GM12891 (cell line): ENCODE measurements around the gene EXOSC6.
"Not testable (repeated sequence)": the region's sequence is repeated elsewhere in the genome, so short reads cannot be mapped to it uniquely, and the experiment has no call there.

Experiments used
- DNase-seq: peaks from one replicate; pipeline ENCODE4 v3.0.0; 2011; ENCODE audit warnings: low spot score; ENCODE audit not compliant: insufficient read length
- FAIRE-seq: peaks from 2 replicates; lab custom pipeline; 2011; peaks lifted over from hg19 to GRCh38; lab: Jason Lieb, UNC

EXOSC6 gene

DNA sequence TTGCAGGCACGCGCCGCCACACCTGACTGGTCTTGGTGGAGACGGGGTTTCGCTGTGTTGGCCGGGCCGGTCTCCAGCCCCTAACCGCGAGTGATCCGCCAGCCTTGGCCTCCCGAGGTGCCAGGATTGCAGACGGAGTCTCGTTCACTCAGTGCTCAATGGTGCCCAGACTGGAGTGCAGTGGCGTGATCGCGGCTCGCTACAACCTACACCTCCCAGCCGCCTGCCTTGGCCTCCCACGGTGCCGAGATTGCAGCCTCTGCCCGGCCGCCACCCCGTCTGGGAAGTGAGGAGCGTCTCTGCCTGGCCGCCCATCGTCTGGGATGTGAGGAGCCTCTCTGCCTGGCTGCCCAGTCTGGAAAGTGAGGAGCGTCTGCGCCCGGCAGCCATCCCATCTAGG lies 47.7 kb downstream of the EXOSC6 start:
- not testable (repeated sequence) for DNase-seq, FAIRE-seq

DNA sequence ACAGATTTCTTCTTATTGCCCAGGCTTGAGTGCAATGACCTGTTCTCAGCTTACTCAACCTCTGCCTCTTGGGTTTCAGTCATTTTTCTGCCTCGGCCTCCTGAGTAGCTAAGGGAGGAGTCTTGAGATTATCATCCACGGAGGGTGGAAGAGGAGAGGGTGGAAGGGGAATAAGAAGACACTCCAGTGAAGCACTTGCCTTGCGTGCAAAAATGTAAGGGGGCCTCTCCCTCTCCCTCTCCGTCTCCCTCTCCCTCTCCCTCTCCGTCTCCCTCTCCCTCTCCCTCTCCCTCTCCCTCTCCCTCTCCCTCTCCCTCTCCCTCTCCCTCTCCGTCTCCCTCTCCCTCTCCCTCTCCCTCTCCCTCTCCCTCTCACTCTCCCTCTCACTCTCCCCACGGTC lies 48.2 kb downstream of the EXOSC6 start:
- FAIRE-seq, DNase-seq: not testable (repeated sequence)

DNA sequence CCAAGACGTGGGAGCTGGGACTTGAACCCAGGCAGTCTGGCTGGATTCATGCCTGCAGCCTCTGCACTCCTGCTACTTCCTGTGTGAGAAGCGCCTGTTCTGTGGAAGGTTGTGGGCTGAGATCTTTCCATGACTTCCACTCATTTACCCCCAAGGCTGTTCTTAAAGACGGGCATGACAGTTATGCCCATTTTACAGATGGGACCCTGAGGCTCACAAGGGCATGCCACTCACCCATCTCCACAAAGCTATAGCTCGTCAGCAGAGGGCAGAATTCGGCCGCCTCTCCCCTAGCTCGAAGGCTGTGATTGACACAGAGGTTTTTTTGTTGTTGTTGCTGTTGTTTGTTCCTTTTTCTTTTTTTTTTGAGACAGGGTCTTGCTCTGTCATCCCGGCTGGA lies 51.7 kb downstream of the EXOSC6 start:
- not testable (repeated sequence) for DNase-seq, FAIRE-seq

DNA sequence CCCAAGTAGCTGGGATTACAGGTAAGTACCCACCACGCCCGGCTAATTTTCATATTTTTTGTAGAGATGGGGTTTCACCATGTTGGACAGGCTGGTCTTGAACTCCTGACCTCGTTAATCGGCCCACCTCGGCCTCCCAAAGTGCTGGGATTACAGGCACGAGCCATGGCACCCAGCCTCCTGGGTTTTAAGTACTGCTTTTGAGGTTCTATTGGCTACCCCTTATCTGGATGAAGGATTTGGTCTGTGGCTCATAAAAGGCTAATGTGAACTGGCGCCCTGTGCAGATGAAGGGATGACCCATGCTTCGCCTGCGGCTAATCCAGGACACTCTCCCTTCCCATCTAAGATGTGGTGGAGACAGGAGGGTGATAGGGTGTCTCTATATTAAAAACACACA lies 52.6 kb downstream of the EXOSC6 start:
- not testable (repeated sequence) for FAIRE-seq, DNase-seq

DNA sequence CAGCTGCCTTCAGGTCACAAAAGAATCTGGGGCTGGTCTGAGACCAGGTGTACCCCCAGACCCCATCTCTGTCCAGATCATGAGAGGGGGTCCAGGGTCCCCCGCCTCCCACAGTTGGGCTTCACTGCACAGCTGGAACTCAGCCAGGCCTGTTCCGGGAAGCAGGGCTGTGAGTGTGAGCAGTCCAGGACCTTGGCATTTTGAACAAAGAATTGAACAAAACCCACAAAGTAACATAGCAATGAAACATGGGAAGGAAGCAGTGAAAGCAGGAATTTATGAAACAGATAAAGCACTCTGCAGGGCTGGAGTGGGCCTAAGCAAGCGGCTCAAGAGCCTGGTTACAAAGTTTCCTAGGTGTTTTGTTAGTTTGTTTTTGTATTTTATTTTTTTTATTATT lies 53.1 kb downstream of the EXOSC6 start:
- not testable (repeated sequence) for DNase-seq, FAIRE-seq

- not testable (repeated sequence) for FAIRE-seq
Measured at GRCh38 chr16:70198230-70198629, 53.5 kb downstream of the EXOSC6 start.

GRCh38 chr16:70197611-70198010 lies 54.1 kb downstream of the EXOSC6 start:
- DNase-seq, FAIRE-seq: not testable (repeated sequence)

More at GRCh38 chr16:70198230-70198629, 53.5 kb downstream of the EXOSC6 start:
- DNase-seq: not testable (repeated sequence)
